Measurements from ENCODE around the gene GCLC. TPM values are rescaled to one million over a fixed set of nuclear protein-coding genes. Genes with fewer than 3 reads are reported as not detected.
A peak's percentile ranks its signal among the peaks of the same experiment; 100 is the strongest.

GCLC gene
- total and polyA plus RNA-seq, 9 of the 15 experiments (the other 6 are each of a cell fraction or from before 2014, with no cell fraction given): 3.9 to 20.0 (median 9.4) TPM

- no peak for TF ChIP-seq PYGO2 (tag; IDR thresholded peaks at IDR 0.05)
- no peak for TF ChIP-seq CCAR2 (IDR thresholded peaks at IDR 0.05; ENCODE audit: low read depth, low read length)
- TF ChIP-seq BRF1 (IDR thresholded peaks at IDR 0.05; ENCODE audit: borderline replicate concordance, extremely low read depth, insufficient read length): no peak
- TF ChIP-seq ZFX (CRISPR knock-in tag; IDR thresholded peaks at IDR 0.05): peak; percentile 57
- no peak for TF ChIP-seq THAP7 (CRISPR knock-in tag; IDR thresholded peaks at IDR 0.05)
- 0 out of 2 replicates have a peak, but pooled peaks have one; percentile 41 for TF ChIP-seq ZNF511 (CRISPR knock-in tag; IDR thresholded peaks at IDR 0.05)
- peak; percentile 74 for TF ChIP-seq CCNT2 (IDR thresholded peaks at IDR 0.05; ENCODE audit: borderline replicate concordance, extremely low read depth, insufficient read length, low read depth, low read length)
- no peak for TF ChIP-seq E4F1 (CRISPR knock-in tag; IDR thresholded peaks at IDR 0.05; ENCODE audit: borderline replicate concordance)
- no peak for TF ChIP-seq ZC3H11A (IDR thresholded peaks at IDR 0.05; ENCODE audit: low read depth, low read length)
- TF ChIP-seq RBM15 (IDR thresholded peaks at IDR 0.05; ENCODE audit: insufficient read depth, low read length): no peak
- peak; percentile 87 for TF ChIP-seq CREM (IDR thresholded peaks at IDR 0.05; ENCODE audit: low read depth)
- TF ChIP-seq NCOR1 (IDR thresholded peaks at IDR 0.05): no peak
- no peak for TF ChIP-seq E2F8 (IDR thresholded peaks at IDR 0.05; ENCODE audit: low read depth, partially characterized antibody)
- no peak for TF ChIP-seq MCM2 (IDR thresholded peaks at IDR 0.05; ENCODE audit: low read depth)
- no peak for TF ChIP-seq ZBTB5 (IDR thresholded peaks at IDR 0.05)
- TF ChIP-seq RBM34 (IDR thresholded peaks at IDR 0.05; ENCODE audit: borderline replicate concordance, insufficient read depth, low read length): no peak
- no peak for TF ChIP-seq GTF2A2 (tag; IDR thresholded peaks at IDR 0.05)
- no peak for TF ChIP-seq U2AF1 (optimal IDR thresholded peaks at IDR 0.05; ENCODE audit: low read depth, low read length)
- no peak for TF ChIP-seq ZKSCAN3 (CRISPR knock-in tag; IDR thresholded peaks at IDR 0.05)
Measured at GRCh38 chr6:53544470-53545308, at the start of gene GCLC (continued).

All from K562 (cell line).